Measurements from ENCODE around the gene DGKI. TPM values are rescaled to one million over a fixed set of nuclear protein-coding genes. Genes with fewer than 3 reads are reported as not detected.

Gene DGKI
- total RNA-seq, 1 experiment from 2014 or later, result 0.39 TPM

DNA sequence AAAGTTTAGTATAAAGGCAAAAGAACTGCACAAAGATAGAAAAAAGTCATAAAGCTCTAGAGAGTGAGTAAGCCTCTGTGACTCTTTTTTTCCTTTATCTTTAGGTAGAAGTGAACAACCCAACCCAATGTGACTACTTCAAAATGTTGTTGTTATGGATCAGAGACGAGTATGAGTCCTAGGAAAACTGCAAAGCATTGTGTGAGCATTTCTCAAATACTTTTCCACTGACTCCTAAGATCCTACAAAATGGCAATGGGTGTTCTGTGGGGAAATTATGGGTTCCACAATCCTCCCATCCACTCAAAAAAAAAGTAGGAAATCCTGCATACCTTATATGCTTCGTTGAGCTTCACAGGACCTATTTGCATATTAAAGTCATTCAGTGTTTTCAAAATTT is 177.1 kb downstream of the DGKI start:
- intact Hi-C loops (cut with micrococcal nuclease; ENCODE audit: unreplicated experiment), result no loop called here
- ChIA-PET CTCF (no interaction called here), POLR2A (ENCODE audit: low non-redundant PET) (no interaction called here)
- DNase-seq (ENCODE audit: low spot score), result no peak
- no peaks in the 10 kb centered on the region for H3K4me1 ChIP-seq (ENCODE audit: insufficient read depth, low read length, poor library complexity, severe bottlenecking)
- no peak overlapping the region for H3K27ac ChIP-seq (ENCODE audit: low read depth, low read length, poor library complexity, severe bottlenecking)
- TF ChIP-seq CTCF (conservative IDR thresholded peaks at IDR 0.05; ENCODE audit: low read depth, low read length) (no peak), EZH2 (IDR thresholded peaks at IDR 0.05; ENCODE audit: borderline replicate concordance, low read depth, low read length, poor library complexity, severe bottlenecking) (no peak)
- H3K4me3 ChIP-seq (ENCODE audit: low read depth, low read length, poor library complexity, severe bottlenecking), result no peak overlapping the region
- no peaks in the 10 kb centered on the region for H3K9me3 ChIP-seq (ENCODE audit: low read depth, low read length, poor library complexity, severe bottlenecking)
- H3K36me3 ChIP-seq (ENCODE audit: insufficient read depth, low read length, poor library complexity, severe bottlenecking), result no peaks in the 10 kb centered on the region
- H3K27me3 ChIP-seq (replicated peaks; ENCODE audit: insufficient read depth, low read depth, low read length, poor library complexity), result peaks cover 5% of the 10 kb centered on the region
- no TSS peak for BruUV-seq (replicated peaks)

GRCh38 chr7:137668404-137668803 is 178.4 kb downstream of the DGKI start:
- TF ChIP-seq EZH2 (IDR thresholded peaks at IDR 0.05; ENCODE audit: borderline replicate concordance, low read depth, low read length, poor library complexity, severe bottlenecking) (no peak), CTCF (conservative IDR thresholded peaks at IDR 0.05; ENCODE audit: low read depth, low read length) (no peak)
- no TSS peak for BruUV-seq (replicated peaks)
- ChIA-PET POLR2A (ENCODE audit: low non-redundant PET) (no interaction called here), CTCF (no interaction called here)
- no peaks in the 10 kb centered on the region for H3K4me1 ChIP-seq (ENCODE audit: insufficient read depth, low read length, poor library complexity, severe bottlenecking)
- no peaks in the 10 kb centered on the region for H3K9me3 ChIP-seq (ENCODE audit: low read depth, low read length, poor library complexity, severe bottlenecking)
- intact Hi-C loops (cut with micrococcal nuclease; ENCODE audit: unreplicated experiment), result no loop called here
- peaks cover 5% of the 10 kb centered on the region for H3K27me3 ChIP-seq (replicated peaks; ENCODE audit: insufficient read depth, low read depth, low read length, poor library complexity)
- no peak overlapping the region for H3K27ac ChIP-seq (ENCODE audit: low read depth, low read length, poor library complexity, severe bottlenecking)
- no peak overlapping the region for H3K4me3 ChIP-seq (ENCODE audit: low read depth, low read length, poor library complexity, severe bottlenecking)
- no peaks in the 10 kb centered on the region for H3K36me3 ChIP-seq (ENCODE audit: insufficient read depth, low read length, poor library complexity, severe bottlenecking)
- no peak for DNase-seq (ENCODE audit: low spot score)

- Histone ChIP-seq H3K27me3 (replicated peaks; ENCODE audit: insufficient read depth, low read depth, low read length, poor library complexity) (peaks cover 5% of the 10 kb centered on the region), H3K4me3 (ENCODE audit: low read depth, low read length, poor library complexity, severe bottlenecking) (no peak overlapping the region), H3K36me3 (ENCODE audit: insufficient read depth, low read length, poor library complexity, severe bottlenecking) (no peaks in the 10 kb centered on the region), H3K9me3 (ENCODE audit: low read depth, low read length, poor library complexity, severe bottlenecking) (no peaks in the 10 kb centered on the region), H3K4me1 (ENCODE audit: insufficient read depth, low read length, poor library complexity, severe bottlenecking) (no peaks in the 10 kb centered on the region), H3K27ac (ENCODE audit: low read depth, low read length, poor library complexity, severe bottlenecking) (no peak overlapping the region)
- ChIA-PET POLR2A (ENCODE audit: low non-redundant PET) (no interaction called here), CTCF (no interaction called here)
- BruUV-seq (replicated peaks), result no TSS peak
- TF ChIP-seq EZH2 (IDR thresholded peaks at IDR 0.05; ENCODE audit: borderline replicate concordance, low read depth, low read length, poor library complexity, severe bottlenecking) (no peak), CTCF (conservative IDR thresholded peaks at IDR 0.05; ENCODE audit: low read depth, low read length) (no peak)
- no peak for DNase-seq (ENCODE audit: low spot score)
- intact Hi-C loops (cut with micrococcal nuclease; ENCODE audit: unreplicated experiment), result no loop called here
Measured at GRCh38 chr7:137667633-137668387, 179.0 kb downstream of the DGKI start.
